Effector CD8-positive, alpha-beta T cell (primary cell): ENCODE data around the gene AKAP13.

Source experiments
- DNase-seq: peaks from one replicate; lab custom pipeline; 2025; lab: John Stamatoyannopoulos, UW

The AKAP13 gene

GRCh38 chr15:85727068-85727467 is 346.7 kb downstream of the AKAP13 start:
- DNase-seq = no peak

GRCh38 chr15:85730001-85730820 is 349.8 kb downstream of the AKAP13 start:
- no peak for DNase-seq

DNA sequence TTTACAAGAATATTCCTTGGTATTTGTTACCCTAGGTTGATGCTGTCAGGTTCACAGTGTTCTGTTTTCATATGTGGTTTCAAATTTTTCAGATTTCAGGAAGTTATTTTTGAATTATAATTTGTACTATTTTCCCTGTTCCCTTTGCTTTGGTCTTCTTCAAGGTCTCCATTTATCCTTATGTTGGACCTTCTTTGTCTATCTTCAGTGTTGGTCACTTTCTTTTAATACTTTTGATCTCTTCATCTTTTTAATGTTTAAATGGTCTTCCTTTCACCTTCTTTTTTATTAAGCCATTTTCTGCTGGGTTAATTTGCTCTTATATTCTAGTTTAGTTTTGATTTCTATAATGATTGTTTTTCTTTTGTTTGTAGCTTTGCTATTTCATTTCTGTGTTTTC is 353.0 kb downstream of the AKAP13 start:
- DNase-seq = no peak

GRCh38 chr15:85737061-85737460 is 356.7 kb downstream of the AKAP13 start:
- DNase-seq = no peak

- DNase-seq = no peak
Measured at GRCh38 chr15:85741021-85741421, 360.6 kb downstream of the AKAP13 start.

DNA sequence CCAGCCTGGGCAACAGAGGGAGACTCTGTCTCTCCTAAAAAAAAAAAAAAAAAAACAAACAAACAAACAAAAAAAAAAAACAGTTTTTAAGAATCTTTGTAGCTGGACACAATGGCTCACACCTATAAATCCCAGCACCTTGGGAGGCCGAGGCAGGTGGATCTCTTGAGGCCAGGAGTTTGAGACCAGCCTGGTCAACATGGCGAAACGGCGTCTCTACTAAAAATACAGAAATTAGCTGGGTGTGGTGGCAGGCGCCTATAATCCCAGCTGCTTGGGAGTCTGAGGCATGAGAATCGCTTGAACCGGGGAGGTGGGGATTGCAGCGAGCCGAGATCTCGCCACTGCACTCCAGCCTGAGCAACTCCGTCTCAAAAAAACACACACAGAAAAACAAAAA is 361.3 kb downstream of the AKAP13 start:
- no peak for DNase-seq

GRCh38 chr15:85742186-85742821 is 361.9 kb downstream of the AKAP13 start:
- no peak for DNase-seq

GRCh38 chr15:85743392-85744055 is 363.1 kb downstream of the AKAP13 start:
- no peak for DNase-seq

- DNase-seq = no peak
Measured at GRCh38 chr15:85744579-85744978, 364.2 kb downstream of the AKAP13 start.

DNA sequence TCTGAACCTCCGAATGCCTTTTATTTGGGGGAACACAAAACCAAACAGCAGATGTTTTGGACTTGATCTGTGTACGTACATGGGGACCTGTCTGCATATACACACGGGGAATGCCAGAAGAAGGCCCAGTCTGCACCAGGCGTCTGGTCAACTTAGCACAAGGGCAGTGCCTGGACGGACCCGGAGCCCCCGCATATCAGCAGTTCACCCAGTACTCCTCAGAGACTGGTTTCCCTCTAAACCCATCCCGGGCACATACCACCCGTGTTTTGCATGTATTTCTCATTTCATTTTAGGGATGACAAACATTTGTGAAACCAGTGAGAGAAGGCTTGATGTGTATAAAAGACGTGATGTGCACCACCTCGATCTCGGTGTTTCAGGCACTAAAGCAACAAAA is 364.6 kb downstream of the AKAP13 start:
- DNase-seq = no peak

DNA sequence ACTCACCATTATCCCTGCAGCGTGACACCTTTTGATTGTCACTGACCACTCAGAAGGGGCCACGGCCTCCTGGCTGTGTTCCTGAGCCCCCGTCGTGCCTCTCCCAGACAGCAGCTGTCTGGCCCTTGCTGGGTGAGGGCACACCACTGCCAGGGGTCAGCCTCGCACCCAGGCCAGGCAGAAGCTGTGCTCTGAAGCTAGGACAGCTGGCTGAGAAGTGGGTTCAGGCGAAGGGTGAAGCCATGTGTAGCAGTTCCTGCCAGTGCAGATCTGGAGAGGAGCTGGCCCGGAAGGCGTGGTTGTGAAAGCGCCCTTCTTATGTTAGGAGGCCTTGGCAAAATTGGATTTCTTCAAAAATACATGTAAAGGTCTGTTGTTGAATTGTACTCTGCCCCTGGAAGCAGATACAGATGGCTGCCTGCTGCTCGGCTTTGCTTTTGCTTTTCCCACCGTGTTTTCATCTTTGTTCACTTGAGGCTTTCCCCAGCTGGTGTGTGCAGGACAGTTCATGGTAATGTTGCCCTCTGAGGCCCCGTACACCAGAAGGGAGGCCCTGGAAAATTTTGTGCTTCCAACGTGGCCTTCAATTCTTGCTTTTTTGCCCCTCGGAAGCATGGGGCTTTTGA is 365.2 kb downstream of the AKAP13 start:
- DNase-seq = no peak

GRCh38 chr15:85746641-85747040 is 366.2 kb downstream of the AKAP13 start:
- no peak for DNase-seq

- no peak for DNase-seq
Measured at GRCh38 chr15:85748176-85748575, 367.8 kb downstream of the AKAP13 start.

DNA sequence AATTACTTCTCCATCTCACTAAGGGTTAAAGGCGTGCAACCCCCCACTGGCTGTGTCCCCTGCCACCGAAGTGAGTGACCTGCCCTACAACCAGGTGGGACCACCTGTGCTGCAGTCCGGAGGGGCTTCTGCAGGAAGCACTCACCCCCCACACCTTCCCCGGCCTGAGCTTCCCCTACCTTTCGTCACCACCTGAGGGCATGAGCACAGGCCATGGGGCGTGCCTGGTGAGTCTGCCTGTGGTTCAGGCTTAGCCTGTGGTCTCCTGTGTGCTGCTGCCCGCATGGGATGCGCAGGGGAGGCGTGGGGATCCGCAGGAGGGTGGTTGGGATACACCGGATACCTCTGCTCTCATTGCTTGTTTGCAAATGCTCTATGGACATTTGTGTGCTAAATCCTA is 368.3 kb downstream of the AKAP13 start:
- DNase-seq = no peak

DNA sequence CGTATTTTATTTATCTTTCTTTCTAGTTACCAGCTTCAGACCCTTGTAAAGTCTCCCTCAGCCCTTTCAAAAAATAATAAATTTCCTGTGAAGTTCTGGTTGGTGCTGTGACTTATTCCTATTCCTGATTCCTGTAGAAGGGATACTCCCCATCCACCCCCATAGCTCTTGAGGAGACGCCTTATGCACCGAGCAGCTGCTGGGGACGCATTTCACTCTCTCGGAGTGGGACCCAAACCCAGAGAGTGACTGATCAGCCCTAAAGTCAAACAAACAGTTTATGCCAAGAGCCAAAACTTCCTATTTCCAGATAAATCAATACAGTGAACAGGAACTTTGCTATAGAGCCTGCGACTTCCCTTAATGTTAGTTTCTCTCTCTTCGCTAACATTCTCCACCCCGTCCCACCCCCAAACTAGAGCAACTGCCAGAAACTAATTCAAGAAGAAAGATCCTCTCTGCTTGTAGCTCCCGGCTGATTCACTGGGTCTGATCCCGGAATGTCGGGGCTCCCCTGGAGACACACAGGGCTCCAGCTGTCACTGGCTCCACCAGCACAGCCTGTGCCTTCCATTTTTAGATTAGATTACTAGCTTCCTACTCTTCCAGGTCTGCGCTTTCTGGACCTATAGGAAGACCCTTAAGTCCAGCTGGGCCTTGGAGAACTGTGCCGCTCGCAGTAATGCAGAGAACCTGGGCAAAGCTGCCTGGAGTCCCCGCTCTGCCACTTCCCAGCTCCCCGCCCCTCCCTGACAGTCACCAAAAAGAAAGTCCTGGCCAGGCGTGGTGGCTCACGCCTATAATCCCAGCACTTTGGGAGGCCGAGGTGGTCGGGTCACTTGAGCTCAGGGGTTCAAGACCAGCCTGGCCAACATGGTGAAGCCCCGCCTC is 369.1 kb downstream of the AKAP13 start:
- no peak for DNase-seq

DNA sequence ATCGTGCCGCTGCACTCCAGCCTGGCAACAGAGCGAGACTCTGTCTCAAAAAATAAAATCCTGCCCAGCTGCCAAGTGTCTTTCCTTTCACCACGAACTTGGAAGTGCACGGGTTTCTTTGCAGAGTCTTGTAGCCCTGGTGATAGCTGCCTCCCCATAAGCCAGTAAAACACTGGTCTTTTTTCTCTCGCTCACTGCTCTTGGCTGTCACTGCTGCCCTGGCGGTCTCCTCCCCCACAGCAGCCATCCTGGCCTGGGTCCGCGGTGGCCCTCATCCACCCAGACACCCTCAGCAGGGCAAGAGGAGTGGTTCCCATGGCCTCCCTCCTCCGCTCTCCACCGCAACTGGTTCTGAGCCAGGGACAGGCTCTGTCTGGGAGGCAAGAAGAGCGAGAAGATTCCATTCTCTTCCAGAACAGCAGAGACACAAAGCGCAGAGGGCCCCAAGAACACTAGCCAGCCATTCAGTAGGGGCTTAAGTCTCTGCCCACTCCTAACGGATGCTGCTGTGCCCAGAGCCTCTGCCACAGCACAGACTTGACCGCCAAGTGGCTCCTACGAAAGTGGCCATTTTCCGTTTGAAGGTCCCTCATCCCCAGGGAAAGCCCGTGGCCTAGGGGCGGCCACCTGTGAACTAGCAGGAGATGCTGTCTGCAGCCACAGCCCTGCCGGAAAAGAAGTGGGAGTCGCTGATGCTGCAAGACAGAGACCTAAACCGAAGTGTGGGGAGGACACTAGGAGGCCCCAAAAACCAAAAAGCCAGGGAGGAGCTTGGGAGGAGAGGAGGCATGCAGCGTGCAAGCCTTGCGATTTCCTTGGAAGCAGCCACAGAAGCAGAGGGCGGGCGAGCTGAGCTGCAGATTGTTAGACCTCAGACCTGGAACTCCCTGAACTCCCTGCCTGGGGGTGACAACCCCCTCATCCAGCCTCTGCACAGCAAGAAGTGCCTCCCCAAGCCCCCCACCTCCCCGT is 370.2 kb downstream of the AKAP13 start:
- DNase-seq = no peak

- DNase-seq = no peak
Measured at GRCh38 chr15:85751291-85752123, 371.1 kb downstream of the AKAP13 start.

- no peak for DNase-seq
Measured at GRCh38 chr15:85752124-85752475, 371.7 kb downstream of the AKAP13 start.

- no peak for DNase-seq
Measured at GRCh38 chr15:85752491-85752961, 372.1 kb downstream of the AKAP13 start.
